C4-2B (cell line): ENCODE data around the gene TBL1XR1.

ENCODE experiments used
- CTCF ChIP-seq: fragments of 450-650 bp; conservative IDR thresholded peaks from 2 replicates; pipeline ENCODE4 v1.5.1; 2017; ENCODE audit warnings: mild to moderate bottlenecking
- ZFX ChIP-seq: fragments of 450-650 bp; IDR thresholded peaks from 2 replicates; pipeline ENCODE4 v1.6.1; 2017

GRCh38 chr3:177141471-177141870 lies 55.8 kb downstream of the TBL1XR1 start:
- TF ChIP-seq CTCF (no peak), ZFX (no peak)
